Measurements from ENCODE around the gene WDR93. TPM values are rescaled to one million over a fixed set of nuclear protein-coding genes. Genes with fewer than 3 reads are reported as not detected.
A peak's percentile ranks its signal among the peaks of the same experiment; 100 is the strongest.

WDR93 gene
- total RNA-seq, 1 donor, result 0.27 TPM

DNA sequence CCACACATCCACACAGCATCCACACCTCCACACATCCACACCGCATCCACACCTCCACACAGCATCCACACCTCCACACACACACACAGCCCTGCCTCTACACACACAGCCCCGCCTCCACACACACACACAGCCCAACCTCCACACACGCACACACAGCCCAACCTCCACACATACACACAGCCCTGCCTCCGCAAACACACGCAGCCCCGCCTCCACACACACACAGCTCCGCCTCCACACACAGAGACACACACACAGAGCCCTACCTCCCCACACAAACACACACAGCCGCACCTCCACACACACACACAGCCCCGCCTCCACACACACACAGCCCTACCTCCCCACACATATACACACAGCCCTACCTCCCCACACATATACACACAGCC is 55.8 kb downstream of the WDR93 start:
- DNase-seq (ENCODE audit: low read depth in 2 of 3, low spot score in 2 of 3), result no peak

GRCh38 chr15:89747708-89748682 is 57.4 kb downstream of the WDR93 start:
- no peak for DNase-seq (ENCODE audit: low read depth in 2 of 3, low spot score in 2 of 3)

GRCh38 chr15:89749054-89749453 is 58.4 kb downstream of the WDR93 start:
- DNase-seq (ENCODE audit: low read depth in 2 of 3, low spot score in 2 of 3), result no peak

GRCh38 chr15:89749526-89749925 is 58.9 kb downstream of the WDR93 start:
- DNase-seq (ENCODE audit: low read depth in 2 of 3, low spot score in 2 of 3), result no peak

GRCh38 chr15:89749951-89750559 is 59.4 kb downstream of the WDR93 start:
- DNase-seq (ENCODE audit: low read depth in 2 of 3, low spot score in 2 of 3), result peak in 1 of 3 donors; percentile 24

GRCh38 chr15:89750560-89751542 is 60.2 kb downstream of the WDR93 start, which contains the start of gene MESP1:
MESP1 (minus strand) TSS chr15:89751249; CDS start chr15:89751231, 18 bp downstream.
- peak; percentile 64 to 95 (median 92) for DNase-seq (ENCODE audit: low read depth in 2 of 3, low spot score in 2 of 3)

- DNase-seq (ENCODE audit: low read depth in 2 of 3, low spot score in 2 of 3), result no peak
Measured at GRCh38 chr15:89751748-89752147, 61.1 kb downstream of the WDR93 start.

DNA sequence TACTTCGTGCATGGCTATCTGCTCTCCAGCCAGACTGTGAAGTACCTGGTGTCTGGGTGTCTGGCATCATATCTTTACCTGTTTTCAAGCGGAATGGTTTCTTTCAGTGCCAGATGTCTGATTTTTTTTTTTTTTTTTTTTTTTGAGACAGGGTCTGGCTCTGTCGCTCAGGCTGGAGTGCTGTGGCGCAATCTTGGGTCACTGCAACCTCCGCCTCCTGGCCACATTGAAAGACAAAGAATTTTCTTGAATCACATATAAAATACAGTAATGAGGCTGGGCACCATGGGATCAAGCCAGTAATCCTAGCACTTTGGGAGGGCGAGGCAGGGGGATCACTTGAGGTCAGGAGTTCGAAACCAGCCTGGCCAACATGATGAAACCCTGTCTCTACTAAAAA is 63.2 kb downstream of the WDR93 start:
- no peak for DNase-seq (ENCODE audit: low read depth in 2 of 3, low spot score in 2 of 3)

DNA sequence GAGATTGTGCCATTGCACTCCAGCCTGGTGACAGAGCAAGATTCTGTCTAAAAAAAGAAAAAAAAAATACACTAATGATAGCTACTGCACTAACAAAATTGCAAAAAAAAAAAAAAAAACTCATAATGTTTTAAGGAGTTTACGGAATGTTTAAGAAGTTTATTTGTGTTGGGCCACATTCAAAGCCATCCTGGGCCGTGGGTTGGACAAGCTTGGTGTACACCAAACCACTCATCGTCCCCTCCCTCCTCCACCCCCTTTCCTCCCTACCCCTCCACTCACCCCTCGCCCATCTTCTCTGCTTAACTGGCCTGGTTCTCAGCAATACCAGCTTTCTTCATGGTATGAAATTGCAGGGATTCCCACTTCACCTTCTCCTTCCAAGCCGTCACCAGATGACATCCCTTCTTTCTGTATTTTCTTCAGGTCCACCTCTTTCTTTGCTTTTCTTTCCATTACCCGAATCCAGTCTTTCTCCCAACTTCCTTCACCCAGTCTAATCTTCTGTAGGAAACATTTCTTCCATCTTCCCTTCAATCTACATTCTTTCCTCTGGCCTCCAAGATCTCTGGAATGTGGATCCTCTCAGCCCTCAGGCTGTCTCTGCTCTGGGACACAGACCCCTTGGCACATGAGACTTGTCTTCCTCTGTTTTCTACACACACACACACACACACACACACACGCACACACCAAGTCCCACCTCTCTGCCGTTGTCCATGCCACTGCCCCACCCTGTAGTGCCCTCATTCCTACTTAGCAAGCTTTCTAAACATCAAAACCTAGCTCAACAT is 63.9 kb downstream of the WDR93 start:
- DNase-seq (ENCODE audit: low read depth in 2 of 3, low spot score in 2 of 3), result no peak

- no peak for DNase-seq (ENCODE audit: low read depth in 2 of 3, low spot score in 2 of 3)
Measured at GRCh38 chr15:89755701-89756100, 65.1 kb downstream of the WDR93 start.

GRCh38 chr15:89756897-89757296 is 66.3 kb downstream of the WDR93 start:
- DNase-seq (ENCODE audit: low read depth in 2 of 3, low spot score in 2 of 3), result no peak

GRCh38 chr15:89758283-89758682 is 67.7 kb downstream of the WDR93 start:
- no peak for DNase-seq (ENCODE audit: low read depth in 2 of 3, low spot score in 2 of 3)

- no peak for DNase-seq (ENCODE audit: low read depth in 2 of 3, low spot score in 2 of 3)
Measured at GRCh38 chr15:89758981-89759380, 68.4 kb downstream of the WDR93 start.

GRCh38 chr15:89759835-89760234 is 69.2 kb downstream of the WDR93 start:
- no peak for DNase-seq (ENCODE audit: low read depth in 2 of 3, low spot score in 2 of 3)

DNA sequence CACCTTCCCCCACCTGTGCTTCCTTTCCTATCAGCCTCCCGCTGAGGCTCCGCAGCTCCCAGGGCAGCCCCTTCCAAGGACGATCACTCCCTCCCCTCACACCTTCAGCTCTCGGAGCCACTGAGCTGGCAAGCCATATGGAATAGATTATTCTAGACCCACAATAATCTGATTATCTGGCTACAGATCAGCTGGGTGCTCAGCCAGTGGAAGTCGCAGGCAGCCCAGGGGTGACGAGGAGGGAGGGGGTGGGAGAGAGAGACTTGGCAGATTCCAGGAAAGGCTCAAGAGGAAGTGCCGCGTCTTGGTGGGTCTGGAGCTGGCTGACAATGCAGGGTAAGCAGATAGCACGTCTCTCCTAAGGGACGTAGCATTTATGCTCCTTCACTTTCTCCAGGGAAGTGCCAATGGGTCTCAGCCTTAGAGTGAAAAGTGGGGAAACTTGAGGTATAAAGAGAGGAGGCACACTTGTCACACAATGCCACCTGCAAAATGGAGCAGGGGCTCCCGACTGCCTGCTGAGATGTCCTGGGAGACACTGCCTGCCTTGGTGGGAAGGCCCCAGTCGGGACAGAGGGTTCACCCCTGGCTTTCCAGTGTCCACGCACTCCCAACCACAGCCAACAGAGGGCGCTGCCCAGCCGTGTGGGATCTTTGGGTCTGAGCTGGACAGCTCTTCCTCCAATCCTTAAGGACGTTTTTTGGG is 69.8 kb downstream of the WDR93 start:
- peak in 2 of 3 donors; percentile 64 to 82 for DNase-seq (ENCODE audit: low read depth in 2 of 3, low spot score in 2 of 3)

GRCh38 chr15:89761009-89761831 is 70.6 kb downstream of the WDR93 start:
- DNase-seq (ENCODE audit: low read depth in 2 of 3, low spot score in 2 of 3), result no peak

GRCh38 chr15:89761929-89762328 is 71.3 kb downstream of the WDR93 start:
- DNase-seq (ENCODE audit: low read depth in 2 of 3, low spot score in 2 of 3), result no peak

DNA sequence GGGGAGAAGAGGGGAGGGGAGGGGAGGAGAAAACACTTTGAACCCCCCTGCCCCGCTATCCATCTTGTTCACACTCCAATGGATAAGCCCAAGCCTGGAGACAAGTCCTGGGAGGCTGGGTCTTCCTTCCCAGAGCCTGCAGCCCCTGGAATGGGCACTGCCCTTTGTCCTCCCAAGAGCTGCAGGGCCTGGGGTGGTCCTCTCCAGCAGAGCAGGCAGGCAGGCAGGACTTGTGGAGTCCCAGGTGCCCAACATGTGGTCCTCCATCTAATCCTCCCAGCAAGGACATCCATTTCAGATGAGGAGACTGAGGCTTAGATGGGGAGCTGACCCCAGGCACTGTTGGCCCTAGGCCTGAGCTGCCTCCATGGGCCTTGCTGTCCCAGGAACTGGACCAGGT is 75.1 kb downstream of the WDR93 start:
- no peak for DNase-seq (ENCODE audit: low read depth in 2 of 3, low spot score in 2 of 3)
